ENCODE data around the gene OCRL.
A peak's percentile ranks its signal among the peaks of the same experiment; 100 is the strongest.

Gene OCRL

DNA sequence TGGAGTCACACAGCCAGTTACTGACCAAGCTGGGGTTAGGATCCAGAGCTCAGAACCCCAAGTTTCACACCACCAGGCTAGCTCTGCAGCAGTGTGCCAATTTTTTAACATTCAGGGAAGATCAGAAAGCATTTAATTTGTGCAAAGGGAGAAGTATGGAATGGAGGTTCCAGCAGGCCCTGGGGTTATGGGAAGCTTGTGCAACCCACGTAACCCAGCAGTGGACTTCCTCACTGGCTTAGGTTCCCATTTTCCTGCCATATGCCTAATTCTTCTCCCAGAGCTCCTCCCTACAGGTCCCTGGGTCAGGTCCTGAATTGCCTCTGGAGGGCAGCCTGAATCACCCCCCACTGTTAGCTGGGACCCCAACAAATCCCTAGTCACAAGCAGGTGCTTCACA is 100.7 kb downstream of the OCRL start:
- no peak overlapping the region for H3K4me3 ChIP-seq (replicated peaks; ENCODE audit: insufficient read depth, low read length)
- TF ChIP-seq SPI1 (IDR thresholded peaks at IDR 0.05; ENCODE audit: borderline replicate concordance, low read depth) (peak; percentile 37; the same call in 1 of the 2 replicates), REST (IDR thresholded peaks at IDR 0.05; ENCODE audit: insufficient replicate concordance, low read depth) (no peak), GABPA (IDR thresholded peaks at IDR 0.05; ENCODE audit: low read depth) (no peak), POLR2AphosphoS5 (IDR thresholded peaks at IDR 0.05; ENCODE audit: low read depth) (no peak)
- TF ChIP-seq, protein P1, sequence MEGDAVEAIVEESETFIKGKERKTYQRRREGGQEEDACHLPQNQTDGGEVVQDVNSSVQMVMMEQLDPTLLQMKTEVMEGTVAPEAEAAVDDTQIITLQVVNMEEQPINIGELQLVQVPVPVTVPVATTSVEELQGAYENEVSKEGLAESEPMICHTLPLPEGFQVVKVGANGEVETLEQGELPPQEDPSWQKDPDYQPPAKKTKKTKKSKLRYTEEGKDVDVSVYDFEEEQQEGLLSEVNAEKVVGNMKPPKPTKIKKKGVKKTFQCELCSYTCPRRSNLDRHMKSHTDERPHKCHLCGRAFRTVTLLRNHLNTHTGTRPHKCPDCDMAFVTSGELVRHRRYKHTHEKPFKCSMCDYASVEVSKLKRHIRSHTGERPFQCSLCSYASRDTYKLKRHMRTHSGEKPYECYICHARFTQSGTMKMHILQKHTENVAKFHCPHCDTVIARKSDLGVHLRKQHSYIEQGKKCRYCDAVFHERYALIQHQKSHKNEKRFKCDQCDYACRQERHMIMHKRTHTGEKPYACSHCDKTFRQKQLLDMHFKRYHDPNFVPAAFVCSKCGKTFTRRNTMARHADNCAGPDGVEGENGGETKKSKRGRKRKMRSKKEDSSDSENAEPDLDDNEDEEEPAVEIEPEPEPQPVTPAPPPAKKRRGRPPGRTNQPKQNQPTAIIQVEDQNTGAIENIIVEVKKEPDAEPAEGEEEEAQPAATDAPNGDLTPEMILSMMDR (IDR thresholded peaks at IDR 0.05; ENCODE audit: insufficient read depth, low read length), result no peak
- no peak for DNase-seq (ENCODE audit: low read depth in 1 of 2, low spot score in 1 of 2)
- no peaks in the 10 kb centered on the region for H3K27me3 ChIP-seq (ENCODE audit: insufficient read depth, poor library complexity, severe bottlenecking)
- H3K27ac ChIP-seq (replicated peaks), result no peak overlapping the region

- Histone ChIP-seq H3K27me3 (ENCODE audit: insufficient read depth, poor library complexity, severe bottlenecking) (no peaks in the 10 kb centered on the region), H3K27ac (replicated peaks) (no peak overlapping the region), H3K4me3 (replicated peaks; ENCODE audit: insufficient read depth, low read length) (no peak overlapping the region)
- no peak for DNase-seq (ENCODE audit: low read depth in 1 of 2, low spot score in 1 of 2)
- TF ChIP-seq, protein P1 (IDR thresholded peaks at IDR 0.05; ENCODE audit: insufficient read depth, low read length), result no peak
- TF ChIP-seq REST (IDR thresholded peaks at IDR 0.05; ENCODE audit: insufficient replicate concordance, low read depth) (no peak), POLR2AphosphoS5 (IDR thresholded peaks at IDR 0.05; ENCODE audit: low read depth) (no peak), SPI1 (IDR thresholded peaks at IDR 0.05; ENCODE audit: borderline replicate concordance, low read depth) (no peak), GABPA (IDR thresholded peaks at IDR 0.05; ENCODE audit: low read depth) (no peak)
Measured at GRCh38 chrX:129641469-129641868, 101.4 kb downstream of the OCRL start.

GRCh38 chrX:129641941-129642340 is 101.9 kb downstream of the OCRL start:
- Histone ChIP-seq H3K4me3 (replicated peaks; ENCODE audit: insufficient read depth, low read length) (no peak overlapping the region), H3K27ac (replicated peaks) (no peak overlapping the region), H3K27me3 (ENCODE audit: insufficient read depth, poor library complexity, severe bottlenecking) (no peaks in the 10 kb centered on the region)
- TF ChIP-seq POLR2AphosphoS5 (IDR thresholded peaks at IDR 0.05; ENCODE audit: low read depth) (no peak), SPI1 (IDR thresholded peaks at IDR 0.05; ENCODE audit: borderline replicate concordance, low read depth) (no peak), REST (IDR thresholded peaks at IDR 0.05; ENCODE audit: insufficient replicate concordance, low read depth) (no peak), GABPA (IDR thresholded peaks at IDR 0.05; ENCODE audit: low read depth) (no peak)
- TF ChIP-seq, protein P1 (IDR thresholded peaks at IDR 0.05; ENCODE audit: insufficient read depth, low read length), result no peak
- no peak for DNase-seq (ENCODE audit: low read depth in 1 of 2, low spot score in 1 of 2)

Measured in HL-60 (cell line).